ENCODE measurements around the gene EFCAB5. TPM values are rescaled to one million over a fixed set of nuclear protein-coding genes. Genes with fewer than 3 reads are reported as not detected.

Gene EFCAB5
- total RNA-seq, 1 donor from 2014 or later = 1.1 TPM

- intact Hi-C loops (cut with DNase I) = no loop called here
- no peak for DNase-seq (ENCODE audit: low spot score in 2 of 2)
- no peak overlapping the region for H3K27ac ChIP-seq
Measured at GRCh38 chr17:29918922-29919856, 22.2 kb upstream of the EFCAB5 start.

GRCh38 chr17:29924786-29925185 is 16.6 kb upstream of the EFCAB5 start:
- no peak for DNase-seq (ENCODE audit: low spot score in 2 of 2)
- Histone ChIP-seq H3K27ac (no peak overlapping the region), H3K27me3 (no peaks in the 10 kb centered on the region), H3K4me3 (no peak overlapping the region), H3K9me3 (no peaks in the 10 kb centered on the region), H3K4me1 (peaks cover 0 to 2% of the 10 kb centered on the region in 2 donors), H3K36me3 (no peaks in the 10 kb centered on the region)
- intact Hi-C loops (cut with DNase I) = no loop called here
- no peak for TF ChIP-seq CTCF (IDR thresholded peaks at IDR 0.05)

More at GRCh38 chr17:29918922-29919856, 22.2 kb upstream of the EFCAB5 start:
- Histone ChIP-seq H3K36me3 (no peaks in the 10 kb centered on the region), H3K4me1 (peaks cover 0 to 5% of the 10 kb centered on the region in 2 donors), H3K27me3 (no peaks in the 10 kb centered on the region), H3K4me3 (no peak overlapping the region), H3K9me3 (no peaks in the 10 kb centered on the region)
- no peak for TF ChIP-seq CTCF (IDR thresholded peaks at IDR 0.05)

DNA sequence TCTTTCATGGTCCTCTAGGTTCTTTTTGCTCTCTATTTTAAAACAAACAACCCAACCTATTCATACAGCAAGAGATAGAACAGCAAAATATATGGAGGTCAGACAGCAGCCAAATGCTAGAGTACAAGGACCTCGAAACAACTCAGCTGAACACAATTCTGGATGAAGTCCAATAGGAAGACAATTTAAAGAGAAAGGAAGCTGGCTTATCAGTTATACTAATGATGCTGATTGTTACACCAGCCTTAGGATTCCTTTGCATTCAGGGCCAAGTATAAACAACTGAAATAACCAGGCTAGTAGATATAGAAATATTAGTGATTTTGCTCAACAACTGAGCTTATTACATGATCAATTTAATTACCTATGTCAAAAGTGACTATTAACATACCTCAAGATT is 13.9 kb upstream of the EFCAB5 start:
- H3K9me3 ChIP-seq = no peaks in the 10 kb centered on the region
- intact Hi-C loops (cut with DNase I) = no loop called here
- no peak for TF ChIP-seq CTCF (IDR thresholded peaks at IDR 0.05)
- no peak overlapping the region for H3K27ac ChIP-seq
- peaks cover 0 to 7% of the 10 kb centered on the region in 2 donors for H3K4me1 ChIP-seq
- no peak for DNase-seq (ENCODE audit: low spot score in 2 of 2)
- no peaks in the 10 kb centered on the region for H3K27me3 ChIP-seq
- H3K4me3 ChIP-seq = no peak overlapping the region
- H3K36me3 ChIP-seq = no peaks in the 10 kb centered on the region

GRCh38 chr17:29929006-29929532 is 12.4 kb upstream of the EFCAB5 start:
- peak overlapping the region; percentile 86 to 96 for H3K27ac ChIP-seq
- peak overlapping the region; percentile 87 to 99 for H3K4me3 ChIP-seq
- intact Hi-C loops (cut with DNase I) = no loop called here

More at GRCh38 chr17:29929006-29929532, 12.4 kb upstream of the EFCAB5 start:
- TF ChIP-seq CTCF (IDR thresholded peaks at IDR 0.05) = no peak
- Histone ChIP-seq H3K9me3 (no peaks in the 10 kb centered on the region), H3K4me1 (peaks cover 0 to 7% of the 10 kb centered on the region in 2 donors), H3K36me3 (no peaks in the 10 kb centered on the region), H3K27me3 (no peaks in the 10 kb centered on the region)
- no peak for DNase-seq (ENCODE audit: low spot score in 2 of 2)

Data from ascending aorta (tissue), 2 donors.